Inferior parietal cortex (tissue), 1 donor: ENCODE data around the gene MARCHF2.

Experiments
- DNase-seq: peaks from one replicate; pipeline ENCODE4 v3.0.0-alpha.2; 2016; ENCODE audit errors: extremely low spot score

MARCHF2 gene

DNA sequence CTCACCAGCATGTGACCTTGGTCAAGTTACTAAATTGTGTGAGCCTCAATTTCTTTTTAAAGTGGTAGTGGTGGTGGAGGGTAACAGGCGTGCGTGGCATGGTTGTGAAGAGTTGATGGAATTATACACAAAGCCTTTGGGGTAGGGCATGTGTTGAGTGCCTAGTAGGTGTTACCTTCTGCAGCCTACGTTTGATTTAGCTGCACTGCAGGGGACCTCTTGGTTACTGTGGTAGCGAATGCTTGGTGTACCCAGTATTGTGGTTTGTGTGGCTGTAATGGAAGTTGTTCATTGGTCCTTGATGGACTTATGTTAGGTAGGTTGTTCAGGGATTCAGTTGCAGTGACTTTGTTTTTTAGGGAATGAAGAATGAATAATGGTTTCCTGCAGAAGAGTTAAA, 64.8 kb downstream of the MARCHF2 start:
- no peak for DNase-seq

- no peak for DNase-seq
Observed at GRCh38 chr19:8478598-8478997, 65.5 kb downstream of the MARCHF2 start.

DNA sequence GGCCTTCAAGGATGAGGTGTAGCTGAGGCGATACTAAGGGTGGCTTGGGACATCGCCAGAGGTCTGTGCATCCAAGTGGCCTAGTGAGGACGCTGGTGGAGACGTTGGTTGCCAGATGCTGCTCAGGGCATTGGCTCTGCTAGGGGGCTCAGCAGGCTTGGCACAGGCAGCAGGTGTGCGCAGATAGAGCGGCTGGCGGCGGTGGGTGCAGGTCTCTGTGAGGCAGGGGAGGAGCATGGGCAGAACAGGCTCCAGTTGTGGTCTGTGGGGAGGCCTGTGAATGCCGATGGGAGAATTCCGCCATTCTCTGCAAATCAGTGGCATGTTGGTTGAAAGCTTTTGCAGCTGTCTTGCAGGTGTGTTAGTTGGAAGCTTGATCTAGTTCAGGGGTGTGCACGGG, 68.1 kb downstream of the MARCHF2 start:
- no peak for DNase-seq

DNA sequence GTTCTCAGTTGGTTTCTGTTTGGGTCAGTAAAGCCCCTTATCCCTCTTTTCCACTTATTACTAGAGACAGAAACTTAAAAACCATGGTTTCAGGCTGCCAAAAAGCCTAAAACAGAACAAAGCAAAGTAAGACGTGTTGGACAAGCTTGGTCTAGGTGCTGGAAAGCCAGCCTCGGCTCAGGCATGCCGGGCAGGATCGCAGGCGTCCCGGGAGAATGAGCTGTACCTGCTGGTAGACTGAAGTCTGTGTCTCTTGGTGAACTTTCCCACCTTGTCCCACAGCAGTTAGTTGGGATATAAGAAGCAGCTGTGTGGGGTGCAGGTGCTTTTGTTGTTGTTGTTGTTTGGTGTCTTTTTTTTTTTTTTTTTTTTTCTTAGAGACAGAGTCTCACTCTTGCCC, 68.5 kb downstream of the MARCHF2 start:
- no peak for DNase-seq

DNA sequence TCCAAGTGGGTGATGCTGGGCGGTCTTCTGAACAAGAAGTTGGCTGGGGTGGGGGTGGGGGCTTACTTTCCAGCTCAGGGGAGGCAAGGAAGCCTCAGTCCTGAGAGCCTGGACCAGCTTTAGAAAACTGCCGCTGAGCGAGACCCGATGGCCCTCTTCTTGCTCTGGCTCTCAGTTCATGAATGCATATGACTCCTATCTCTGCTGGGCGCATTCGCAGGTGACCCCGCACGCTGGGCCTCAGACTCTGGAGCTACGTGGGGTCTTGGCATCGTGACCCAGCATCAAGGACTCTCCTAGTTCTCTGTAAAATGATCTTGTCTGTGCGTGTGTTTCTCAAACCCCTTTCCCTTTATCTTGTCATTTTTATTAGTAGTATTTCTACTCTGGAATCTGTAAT, 69.6 kb downstream of the MARCHF2 start:
- DNase-seq, result no peak

- DNase-seq, result no peak
Observed at GRCh38 chr19:8483165-8483564, 70.1 kb downstream of the MARCHF2 start.

- no peak for DNase-seq
Observed at GRCh38 chr19:8484331-8484894, 71.3 kb downstream of the MARCHF2 start.

- DNase-seq, result no peak
Observed at GRCh38 chr19:8485561-8486371, 72.7 kb downstream of the MARCHF2 start.

- no peak for DNase-seq
Observed at GRCh38 chr19:8486661-8487136, 73.6 kb downstream of the MARCHF2 start.

DNA sequence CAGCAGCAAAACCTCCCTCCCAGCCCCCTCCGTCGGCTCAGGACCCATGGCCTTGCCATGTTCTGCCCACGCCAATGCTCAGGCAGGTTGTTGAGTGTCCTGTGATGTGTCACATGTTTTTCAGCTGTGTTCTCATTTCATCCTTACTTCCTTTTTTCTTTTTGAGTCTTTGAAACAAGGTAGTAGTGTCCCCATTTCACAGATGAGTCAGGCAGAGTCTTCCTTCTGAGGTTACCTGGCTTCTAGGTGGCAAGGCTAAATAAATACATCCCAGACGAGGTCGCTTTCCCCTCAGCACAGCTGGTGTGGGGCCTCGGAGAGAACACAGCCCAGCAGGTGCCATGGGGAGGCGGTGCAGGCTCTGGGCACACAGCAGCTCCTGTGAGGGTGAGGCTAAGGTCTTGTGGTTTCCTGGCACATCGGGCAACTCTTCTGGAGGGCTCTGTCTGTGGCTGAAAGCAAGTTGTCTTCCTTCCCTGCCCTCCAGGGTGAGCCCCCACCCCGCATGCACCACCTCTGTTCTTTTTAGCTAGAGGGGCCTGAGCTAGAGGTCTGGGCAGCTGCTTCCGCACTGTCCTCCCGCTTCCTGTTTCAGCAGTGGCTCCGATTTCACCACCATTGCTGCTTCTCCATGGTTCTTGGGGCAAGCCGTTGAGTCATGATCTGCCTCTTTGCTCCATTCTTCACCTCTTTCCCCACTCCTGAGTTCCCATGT, 74.2 kb downstream of the MARCHF2 start:
- DNase-seq, result peak; percentile 13

- no peak for DNase-seq
Observed at GRCh38 chr19:8488365-8488764, 75.3 kb downstream of the MARCHF2 start.
